ENCODE data around the gene ERRFI1. TPM values are rescaled to one million over a fixed set of nuclear protein-coding genes. Genes with fewer than 3 reads are reported as not detected.

The ERRFI1 gene
- polyA plus RNA-seq, 3 donors: 0.08 to 1.5 (median 0.28) TPM

DNA sequence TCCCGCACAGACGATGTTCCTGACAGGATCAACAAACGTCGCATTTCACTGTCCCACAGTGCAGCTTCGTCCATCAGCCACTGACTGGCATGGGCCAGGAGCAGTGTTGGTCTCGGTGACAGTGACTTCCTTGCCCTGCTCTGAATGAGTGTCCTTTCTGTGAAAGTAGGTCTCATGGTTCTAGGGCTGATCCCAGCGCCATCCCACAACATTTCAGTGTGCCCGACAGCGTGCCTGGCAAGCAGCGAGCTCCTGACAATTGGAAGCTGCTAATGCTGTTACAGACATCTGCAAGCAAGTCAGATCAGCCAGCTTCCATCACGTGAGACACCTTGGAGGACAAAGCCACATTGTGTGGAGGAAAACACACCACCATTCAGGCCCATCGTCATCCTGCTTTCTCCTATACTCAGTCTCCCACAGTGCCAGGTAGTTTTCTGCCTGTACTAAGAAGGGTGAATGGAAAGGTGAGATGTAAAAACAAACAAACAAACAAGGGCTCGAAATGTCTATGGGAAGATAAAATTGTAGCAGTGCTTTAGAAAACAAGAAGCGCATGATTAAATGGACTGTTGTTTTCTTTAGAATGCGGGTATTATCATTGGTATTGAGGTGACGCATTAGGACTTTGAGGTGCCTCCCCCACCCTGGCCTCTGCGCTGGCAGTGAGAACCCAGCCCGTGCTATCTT, 21.9 kb downstream of the ERRFI1 start:
- 92% methylated on average over 10 of the region's 18 CpGs for WGBS (ENCODE audit: insufficient coverage)
- peak overlapping the region; percentile 50 to 91 (median 87) for H3K27ac Mint-ChIP-seq

DNA sequence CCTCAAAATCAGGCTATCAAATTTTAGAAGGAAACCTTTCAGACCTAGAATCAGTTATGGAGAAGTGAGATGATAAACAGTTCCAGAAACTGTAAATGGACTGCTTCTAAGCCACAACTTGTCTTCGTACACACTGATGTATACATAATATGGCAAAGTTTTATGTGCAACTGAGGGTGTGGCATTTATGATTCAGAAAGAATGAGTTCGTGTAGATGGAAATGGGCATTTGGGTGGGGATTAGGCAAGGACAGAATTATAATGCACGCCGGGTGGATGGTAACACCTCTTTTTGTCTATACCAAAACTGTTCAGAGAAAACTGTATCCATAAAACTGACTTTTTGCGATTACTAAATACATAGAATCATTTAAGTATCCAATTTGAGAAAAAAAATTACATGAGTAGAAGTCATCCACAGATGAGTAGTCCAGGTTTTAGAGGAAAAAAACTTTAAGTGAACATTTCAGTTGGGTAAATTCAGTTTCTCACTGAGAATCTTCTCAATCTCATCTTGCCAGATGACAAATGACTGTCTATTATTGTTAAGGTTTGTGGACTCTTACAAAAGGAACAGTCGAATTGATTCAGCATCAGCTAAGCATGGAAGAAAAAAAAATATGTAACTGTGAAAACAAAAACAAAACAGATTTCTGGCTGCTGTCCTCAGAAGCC, 22.5 kb downstream of the ERRFI1 start:
- no peaks in the 10 kb centered on the region for H3K27me3 ChIP-seq (ENCODE audit: control insufficient read depth in 2 of 2, insufficient read depth in 2 of 2, low read length in 2 of 2)
- peaks cover 0 to 7% (median 0%) of the 10 kb centered on the region in 3 donors for H3K27me3 Mint-ChIP-seq (ENCODE audit: low read depth in 3 of 3)
- H4K20me1 ChIP-seq (ENCODE audit: insufficient read depth, low read length): no peaks in the 10 kb centered on the region
- H3K4me3 Mint-ChIP-seq: no peak overlapping the region
- no peaks in the 10 kb centered on the region for H3K36me3 ChIP-seq (replicated peaks in 1 of 2; ENCODE audit: control insufficient read depth in 1 of 2, insufficient read depth in 2 of 2, low read length in 2 of 2)
- H3K27ac Mint-ChIP-seq: peak overlapping the region in 2 of 7 donors; percentile 44 to 88
- H3K4me2 ChIP-seq (replicated peaks; ENCODE audit: extremely low read depth, low read length, poor library complexity, severe bottlenecking): no peak overlapping the region
- no peaks in the 10 kb centered on the region for H3K9me3 Mint-ChIP-seq
- H3K9ac ChIP-seq (ENCODE audit: insufficient read depth, low read length, poor library complexity, severe bottlenecking): no peak overlapping the region
- H2AFZ ChIP-seq (ENCODE audit: insufficient read depth, low read depth, low read length, poor library complexity, severe bottlenecking): no peak overlapping the region
- no peaks in the 10 kb centered on the region for H3K9me3 ChIP-seq (replicated peaks in 1 of 2; ENCODE audit: control insufficient read depth in 1 of 2, insufficient read depth in 1 of 2, low read length in 2 of 2)
- no peak overlapping the region for H3K4me3 ChIP-seq (replicated peaks in 1 of 3; ENCODE audit: low read depth in 2 of 3, low read length in 3 of 3)
- H3K27ac ChIP-seq (ENCODE audit: low read depth in 1 of 2, low read length in 2 of 2): no peak overlapping the region
- DNase-seq: no peak
- H3K79me2 ChIP-seq (ENCODE audit: insufficient read depth, low read length): no peaks in the 10 kb centered on the region
- peaks cover 6 to 7% of the 10 kb centered on the region in 2 donors for H3K36me3 Mint-ChIP-seq
- peaks cover 17 to 21% of the 10 kb centered on the region in 2 donors for H3K4me1 ChIP-seq (ENCODE audit: control insufficient read depth in 1 of 2, insufficient read depth in 2 of 2, low read length in 2 of 2)
- TF ChIP-seq, protein P1, sequence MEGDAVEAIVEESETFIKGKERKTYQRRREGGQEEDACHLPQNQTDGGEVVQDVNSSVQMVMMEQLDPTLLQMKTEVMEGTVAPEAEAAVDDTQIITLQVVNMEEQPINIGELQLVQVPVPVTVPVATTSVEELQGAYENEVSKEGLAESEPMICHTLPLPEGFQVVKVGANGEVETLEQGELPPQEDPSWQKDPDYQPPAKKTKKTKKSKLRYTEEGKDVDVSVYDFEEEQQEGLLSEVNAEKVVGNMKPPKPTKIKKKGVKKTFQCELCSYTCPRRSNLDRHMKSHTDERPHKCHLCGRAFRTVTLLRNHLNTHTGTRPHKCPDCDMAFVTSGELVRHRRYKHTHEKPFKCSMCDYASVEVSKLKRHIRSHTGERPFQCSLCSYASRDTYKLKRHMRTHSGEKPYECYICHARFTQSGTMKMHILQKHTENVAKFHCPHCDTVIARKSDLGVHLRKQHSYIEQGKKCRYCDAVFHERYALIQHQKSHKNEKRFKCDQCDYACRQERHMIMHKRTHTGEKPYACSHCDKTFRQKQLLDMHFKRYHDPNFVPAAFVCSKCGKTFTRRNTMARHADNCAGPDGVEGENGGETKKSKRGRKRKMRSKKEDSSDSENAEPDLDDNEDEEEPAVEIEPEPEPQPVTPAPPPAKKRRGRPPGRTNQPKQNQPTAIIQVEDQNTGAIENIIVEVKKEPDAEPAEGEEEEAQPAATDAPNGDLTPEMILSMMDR (IDR thresholded peaks at IDR 0.05): no peak
- peaks cover 19% of the 10 kb centered on the region for H3K4me1 Mint-ChIP-seq
- intact Hi-C loops (cut with micrococcal nuclease): no loop called here
- no CpG with 5 or more reads among the region's 6 CpGs for WGBS (ENCODE audit: insufficient coverage)

More for the DNA sequence above, 21.9 kb downstream of the ERRFI1 start:
- Histone ChIP-seq H3K27me3 (ENCODE audit: control insufficient read depth in 2 of 2, insufficient read depth in 2 of 2, low read length in 2 of 2) (no peaks in the 10 kb centered on the region), H3K4me3 (replicated peaks in 1 of 3; ENCODE audit: low read depth in 2 of 3, low read length in 3 of 3) (no peak overlapping the region), H3K9ac (ENCODE audit: insufficient read depth, low read length, poor library complexity, severe bottlenecking) (peak overlapping the region; percentile 22), H3K4me1 (ENCODE audit: control insufficient read depth in 1 of 2, insufficient read depth in 2 of 2, low read length in 2 of 2) (peaks cover 17 to 21% of the 10 kb centered on the region in 2 donors), H3K79me2 (ENCODE audit: insufficient read depth, low read length) (no peaks in the 10 kb centered on the region), H3K4me2 (replicated peaks; ENCODE audit: extremely low read depth, low read length, poor library complexity, severe bottlenecking) (peak overlapping the region; percentile 56), H4K20me1 (ENCODE audit: insufficient read depth, low read length) (no peaks in the 10 kb centered on the region), H3K9me3 (replicated peaks in 1 of 2; ENCODE audit: control insufficient read depth in 1 of 2, insufficient read depth in 1 of 2, low read length in 2 of 2) (no peaks in the 10 kb centered on the region), H2AFZ (ENCODE audit: insufficient read depth, low read depth, low read length, poor library complexity, severe bottlenecking) (peak overlapping the region; percentile 22), H3K27ac (ENCODE audit: low read depth in 1 of 2, low read length in 2 of 2) (peak overlapping the region; percentile 36 to 77), H3K36me3 (replicated peaks in 1 of 2; ENCODE audit: control insufficient read depth in 1 of 2, insufficient read depth in 2 of 2, low read length in 2 of 2) (no peaks in the 10 kb centered on the region)
- H3K9me3 Mint-ChIP-seq: no peaks in the 10 kb centered on the region
- peaks cover 6 to 7% of the 10 kb centered on the region in 2 donors for H3K36me3 Mint-ChIP-seq
- DNase-seq: no peak
- intact Hi-C loops (cut with micrococcal nuclease): no loop called here
- peak overlapping the region in 1 of 2 donors; percentile 61 for H3K4me3 Mint-ChIP-seq
- TF ChIP-seq, protein P1 (IDR thresholded peaks at IDR 0.05): no peak
- peaks cover 19% of the 10 kb centered on the region for H3K4me1 Mint-ChIP-seq
- peaks cover 0 to 7% (median 0%) of the 10 kb centered on the region in 3 donors for H3K27me3 Mint-ChIP-seq (ENCODE audit: low read depth in 3 of 3)
